Gastroesophageal sphincter (tissue), 3 donors: ENCODE measurements around the gene RPTOR.

Source experiments
- EP300 ChIP-seq: sonication (generic); formaldehyde crosslinking; IDR thresholded peaks from one replicate; pipeline ENCODE4 v1.6.1; 2017; ENCODE audit warnings: antibody characterized with exemption, mild to moderate bottlenecking
- POLR2A ChIP-seq, 2 donors: fragments of 450-650 bp; IDR thresholded peaks; one replicate each; pipeline ENCODE4 v1.6.1; 2017; ENCODE audit warnings: antibody characterized with exemption in 2 of 2, mild to moderate bottlenecking in 2 of 2, moderate library complexity in 1 of 2
- POLR2AphosphoS5 ChIP-seq: sonication (generic); formaldehyde crosslinking; IDR thresholded peaks from one replicate; pipeline ENCODE4 v1.6.1; 2017; ENCODE audit warnings: antibody characterized with exemption
- TF ChIP-seq, protein P1 (sequence below), 4 experiments: fragments of 200-600 bp in 2 of 4; fragments of 450-650 bp in 2 of 4; sonication (generic) in 1 of 4; IDR thresholded peaks; one replicate each; pipeline ENCODE4 v1.5.1; 2017 to 2019; ENCODE audit warnings: antibody characterized with exemption in 4 of 4, mild to moderate bottlenecking in 2 of 4, moderate library complexity in 2 of 4

DNA sequence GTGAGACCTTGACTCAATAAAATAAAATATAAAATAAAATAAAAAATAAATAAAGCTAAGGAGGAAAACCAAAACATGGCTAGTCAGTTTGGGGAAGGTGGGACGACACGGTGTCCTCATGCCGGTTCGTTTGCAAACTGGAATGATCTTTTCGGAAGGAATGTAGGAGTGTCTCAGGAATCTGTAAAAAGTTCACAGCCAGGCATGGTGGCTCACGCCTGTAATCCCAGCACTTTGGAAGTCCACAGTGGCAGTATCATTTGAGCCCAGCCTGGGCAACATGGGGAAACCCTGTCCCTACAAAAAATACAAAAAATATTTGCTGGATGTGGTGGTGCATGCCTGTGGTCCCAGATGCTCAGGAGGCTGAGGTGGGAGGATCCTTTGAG is 14.7 kb upstream of the RPTOR start:
- TF ChIP-seq, protein P1, sequence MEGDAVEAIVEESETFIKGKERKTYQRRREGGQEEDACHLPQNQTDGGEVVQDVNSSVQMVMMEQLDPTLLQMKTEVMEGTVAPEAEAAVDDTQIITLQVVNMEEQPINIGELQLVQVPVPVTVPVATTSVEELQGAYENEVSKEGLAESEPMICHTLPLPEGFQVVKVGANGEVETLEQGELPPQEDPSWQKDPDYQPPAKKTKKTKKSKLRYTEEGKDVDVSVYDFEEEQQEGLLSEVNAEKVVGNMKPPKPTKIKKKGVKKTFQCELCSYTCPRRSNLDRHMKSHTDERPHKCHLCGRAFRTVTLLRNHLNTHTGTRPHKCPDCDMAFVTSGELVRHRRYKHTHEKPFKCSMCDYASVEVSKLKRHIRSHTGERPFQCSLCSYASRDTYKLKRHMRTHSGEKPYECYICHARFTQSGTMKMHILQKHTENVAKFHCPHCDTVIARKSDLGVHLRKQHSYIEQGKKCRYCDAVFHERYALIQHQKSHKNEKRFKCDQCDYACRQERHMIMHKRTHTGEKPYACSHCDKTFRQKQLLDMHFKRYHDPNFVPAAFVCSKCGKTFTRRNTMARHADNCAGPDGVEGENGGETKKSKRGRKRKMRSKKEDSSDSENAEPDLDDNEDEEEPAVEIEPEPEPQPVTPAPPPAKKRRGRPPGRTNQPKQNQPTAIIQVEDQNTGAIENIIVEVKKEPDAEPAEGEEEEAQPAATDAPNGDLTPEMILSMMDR (IDR thresholded peaks at IDR 0.05) = no peak
- TF ChIP-seq POLR2AphosphoS5 = no peak
- no peak for TF ChIP-seq POLR2A (IDR thresholded peaks at IDR 0.05)
- no peak for TF ChIP-seq EP300
